NCI-H1417 (cell line): ENCODE data around the gene ARGLU1.

Experiments
- DNase-seq, 3 experiments: peaks; one replicate each; lab custom pipeline; 2025; lab: John Stamatoyannopoulos, UW

ARGLU1 gene

GRCh38 chr13:106499896-106500295 is 68.0 kb downstream of the ARGLU1 start:
- no peak for DNase-seq

- no peak for DNase-seq
Measured at GRCh38 chr13:106499113-106499512, 68.8 kb downstream of the ARGLU1 start.

GRCh38 chr13:106498571-106498970 is 69.4 kb downstream of the ARGLU1 start:
- DNase-seq = no peak

- DNase-seq = no peak
Measured at GRCh38 chr13:106498158-106498557, 69.8 kb downstream of the ARGLU1 start.

GRCh38 chr13:106497079-106497478 is 70.9 kb downstream of the ARGLU1 start:
- DNase-seq = no peak

GRCh38 chr13:106496072-106496997 is 71.6 kb downstream of the ARGLU1 start:
- peak; percentile 44 to 87 (median 59) for DNase-seq

- DNase-seq = no peak
Measured at GRCh38 chr13:106494936-106495335, 73.0 kb downstream of the ARGLU1 start.

GRCh38 chr13:106494506-106494905 is 73.4 kb downstream of the ARGLU1 start:
- no peak for DNase-seq

GRCh38 chr13:106493533-106494220 is 74.3 kb downstream of the ARGLU1 start:
- DNase-seq = no peak

GRCh38 chr13:106492588-106493475 is 75.1 kb downstream of the ARGLU1 start:
- no peak for DNase-seq

GRCh38 chr13:106491928-106492587 is 75.9 kb downstream of the ARGLU1 start:
- no peak for DNase-seq
